ENCODE measurements around the gene E4F1.

- TF ChIP-seq CTCF (conservative IDR thresholded peaks at IDR 0.05; ENCODE audit: low read depth, low read length) (no peak), EZH2 (IDR thresholded peaks at IDR 0.05; ENCODE audit: low read length, unreplicated experiment) (no peak), EZH2phosphoT487 (IDR thresholded peaks at IDR 0.05; ENCODE audit: borderline replicate concordance, low read length) (no peak)
These were observed 34.3 kb downstream of the E4F1 start for GRCh38 chr16:2257726-2258125.
